AG10803 (cell line): Measurements from ENCODE around the gene SEC24C.

Experiments used
- DNase-seq: peaks from one replicate; pipeline ENCODE4 v3.0.0; 2010; ENCODE audit warnings: low read depth
- H3K4me3 ChIP-seq: 2 replicates; pipeline ENCODE4 v1.5.1; 2011; ENCODE audit warnings: mild to moderate bottlenecking, low read length, control low read depth
- TF ChIP-seq, protein P1 (sequence below): conservative IDR thresholded peaks from 2 replicates; pipeline ENCODE4 v1.5.1; 2011; ENCODE audit warnings: mild to moderate bottlenecking, low read length, control low read depth, inconsistent platforms

The SEC24C gene

DNA sequence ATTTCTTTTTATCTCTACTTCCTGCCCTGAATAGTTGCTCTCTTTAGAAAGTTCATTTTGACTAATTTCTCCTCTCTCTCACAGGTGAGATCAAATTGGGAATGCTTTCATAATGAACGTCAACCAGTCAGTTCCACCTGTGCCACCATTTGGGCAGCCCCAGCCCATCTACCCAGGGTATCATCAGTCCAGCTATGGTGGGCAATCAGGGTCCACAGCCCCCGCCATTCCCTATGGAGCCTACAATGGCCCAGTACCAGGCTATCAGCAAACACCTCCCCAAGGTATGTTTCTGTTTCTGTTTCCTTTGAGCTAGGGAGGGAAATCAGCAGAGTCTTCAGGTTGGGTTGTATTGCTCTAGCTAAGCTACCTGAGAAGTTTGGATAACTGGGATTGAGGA lies 2.5 kb downstream of the SEC24C start:
- TF ChIP-seq, protein P1, sequence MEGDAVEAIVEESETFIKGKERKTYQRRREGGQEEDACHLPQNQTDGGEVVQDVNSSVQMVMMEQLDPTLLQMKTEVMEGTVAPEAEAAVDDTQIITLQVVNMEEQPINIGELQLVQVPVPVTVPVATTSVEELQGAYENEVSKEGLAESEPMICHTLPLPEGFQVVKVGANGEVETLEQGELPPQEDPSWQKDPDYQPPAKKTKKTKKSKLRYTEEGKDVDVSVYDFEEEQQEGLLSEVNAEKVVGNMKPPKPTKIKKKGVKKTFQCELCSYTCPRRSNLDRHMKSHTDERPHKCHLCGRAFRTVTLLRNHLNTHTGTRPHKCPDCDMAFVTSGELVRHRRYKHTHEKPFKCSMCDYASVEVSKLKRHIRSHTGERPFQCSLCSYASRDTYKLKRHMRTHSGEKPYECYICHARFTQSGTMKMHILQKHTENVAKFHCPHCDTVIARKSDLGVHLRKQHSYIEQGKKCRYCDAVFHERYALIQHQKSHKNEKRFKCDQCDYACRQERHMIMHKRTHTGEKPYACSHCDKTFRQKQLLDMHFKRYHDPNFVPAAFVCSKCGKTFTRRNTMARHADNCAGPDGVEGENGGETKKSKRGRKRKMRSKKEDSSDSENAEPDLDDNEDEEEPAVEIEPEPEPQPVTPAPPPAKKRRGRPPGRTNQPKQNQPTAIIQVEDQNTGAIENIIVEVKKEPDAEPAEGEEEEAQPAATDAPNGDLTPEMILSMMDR, result no peak
- DNase-seq, result no peak
- no peak overlapping the region for H3K4me3 ChIP-seq

DNA sequence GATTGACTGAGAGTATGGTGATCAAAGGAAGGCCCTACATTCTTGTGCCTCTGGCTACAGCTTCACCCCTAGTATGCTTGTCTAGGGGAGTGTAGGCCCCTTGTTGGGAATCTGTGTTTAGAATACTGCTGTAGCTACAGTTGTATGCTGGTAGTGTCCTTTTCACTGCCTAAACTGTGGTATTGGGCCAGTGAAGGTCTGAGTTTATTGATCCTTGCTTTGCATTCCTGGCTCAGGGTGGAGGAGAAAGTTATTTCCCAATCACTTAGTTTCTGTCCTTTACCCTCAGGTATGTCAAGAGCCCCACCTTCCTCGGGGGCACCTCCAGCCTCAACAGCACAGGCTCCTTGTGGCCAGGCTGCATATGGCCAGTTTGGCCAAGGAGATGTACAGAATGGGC lies 6.6 kb downstream of the SEC24C start:
- no peak overlapping the region for H3K4me3 ChIP-seq
- DNase-seq, result no peak
- TF ChIP-seq, protein P1, result no peak

DNA sequence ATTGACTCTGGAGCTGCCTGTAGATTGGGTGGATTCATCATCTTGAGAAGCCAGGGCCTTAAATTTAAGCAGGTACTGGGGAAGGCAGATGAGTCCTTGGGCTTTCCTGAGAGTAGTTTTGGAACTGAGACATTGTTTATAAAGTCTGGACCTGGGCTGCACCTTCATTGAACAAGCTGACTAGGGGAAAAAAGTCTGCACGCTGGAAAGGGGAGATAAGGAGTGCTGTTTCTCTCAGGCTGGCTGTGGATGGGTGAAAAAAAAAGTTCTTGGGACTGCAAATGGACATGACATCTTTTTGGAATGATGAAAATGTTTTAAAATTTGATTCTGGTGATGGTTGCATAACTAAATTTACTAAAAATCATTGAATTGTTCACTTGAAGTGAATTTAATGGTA lies 12.0 kb downstream of the SEC24C start:
- no peak for DNase-seq
- H3K4me3 ChIP-seq, result no peak overlapping the region
- TF ChIP-seq, protein P1, result no peak

DNA sequence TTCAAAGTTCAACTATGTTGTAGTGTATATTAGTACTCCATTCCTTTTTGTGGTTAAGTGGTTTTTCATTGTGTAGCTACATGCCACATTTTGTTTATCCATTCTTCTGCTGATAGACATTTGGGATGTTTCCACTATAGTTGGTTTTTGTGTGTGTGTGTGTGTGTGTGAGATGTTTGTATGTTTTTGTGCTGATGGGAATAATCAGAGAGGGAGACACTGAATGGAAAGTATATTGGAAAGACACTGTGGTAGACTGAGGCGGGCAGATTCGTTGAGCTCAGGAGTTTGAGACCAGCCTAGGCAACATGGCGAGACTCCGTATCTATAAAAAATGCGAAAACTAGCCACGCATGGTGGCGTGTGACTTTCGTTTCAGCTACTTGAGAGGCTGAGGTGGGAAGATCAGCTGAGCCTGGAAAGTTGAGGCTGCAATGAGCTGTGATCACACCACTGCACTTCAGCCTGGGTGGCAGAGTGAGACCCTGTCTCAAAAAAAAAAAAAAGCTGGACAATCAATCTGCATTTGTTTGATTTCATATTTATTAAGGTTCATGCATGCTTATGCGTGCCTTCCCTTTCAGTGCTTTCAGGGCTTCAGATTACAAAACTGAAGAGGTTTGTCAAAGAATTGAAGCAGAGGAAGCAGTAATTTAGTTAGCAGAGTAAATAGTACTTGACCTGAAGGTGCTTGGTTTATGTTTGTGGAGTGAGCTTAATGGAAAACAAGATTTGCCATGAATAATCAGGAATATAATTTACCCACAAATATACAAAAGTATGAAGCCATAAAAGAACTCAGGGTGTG lies 14.7 kb downstream of the SEC24C start:
- no peak overlapping the region for H3K4me3 ChIP-seq
- TF ChIP-seq, protein P1, result no peak
- no peak for DNase-seq

DNA sequence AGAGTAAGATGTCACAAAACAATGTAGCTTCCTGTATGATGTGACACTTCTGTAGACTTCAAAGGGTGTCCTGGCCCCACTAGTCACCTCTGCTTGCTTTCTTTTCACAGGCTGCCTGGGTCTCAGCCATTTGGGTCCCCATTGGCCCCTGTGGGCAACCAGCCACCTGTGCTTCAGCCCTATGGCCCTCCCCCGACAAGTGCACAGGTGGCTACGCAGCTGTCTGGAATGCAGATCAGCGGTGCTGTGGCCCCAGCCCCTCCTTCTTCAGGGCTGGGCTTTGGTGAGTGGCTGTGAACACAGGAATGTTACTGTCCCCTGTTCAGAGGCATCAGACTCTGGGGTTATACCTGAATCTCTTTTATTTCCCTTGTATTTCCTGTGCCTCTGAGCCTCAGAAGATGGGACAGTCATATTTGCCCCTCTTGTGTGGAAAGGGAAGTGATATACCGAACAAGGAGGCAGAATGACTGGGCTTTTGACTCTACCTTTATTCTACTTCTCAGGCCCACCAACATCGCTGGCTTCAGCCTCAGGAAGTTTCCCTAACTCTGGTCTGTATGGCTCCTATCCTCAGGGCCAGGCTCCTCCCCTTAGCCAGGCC lies 15.4 kb downstream of the SEC24C start:
- TF ChIP-seq, protein P1, result no peak
- no peak for DNase-seq
- no peak overlapping the region for H3K4me3 ChIP-seq

DNA sequence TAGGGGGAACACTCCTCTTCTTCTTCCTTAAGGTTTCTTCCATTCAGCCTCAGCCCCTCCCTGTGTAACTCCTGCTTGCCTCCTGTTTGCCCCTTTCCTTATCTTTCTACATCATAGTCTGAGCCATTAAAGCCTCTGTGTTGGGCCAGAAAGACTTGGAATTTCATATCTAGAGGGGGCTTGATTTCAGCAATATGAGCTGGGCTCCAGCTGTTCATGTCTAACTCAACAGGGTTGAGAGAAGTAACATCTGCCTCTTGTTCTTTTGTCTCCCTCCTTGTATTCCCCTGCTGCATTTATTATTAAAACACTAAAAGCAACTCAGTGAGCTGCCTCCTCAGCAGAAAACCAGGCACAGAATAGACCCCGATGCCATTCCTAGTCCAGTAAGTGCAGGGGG lies 17.6 kb downstream of the SEC24C start:
- H3K4me3 ChIP-seq, result no peak overlapping the region
- no peak for DNase-seq
- TF ChIP-seq, protein P1, result no peak

DNA sequence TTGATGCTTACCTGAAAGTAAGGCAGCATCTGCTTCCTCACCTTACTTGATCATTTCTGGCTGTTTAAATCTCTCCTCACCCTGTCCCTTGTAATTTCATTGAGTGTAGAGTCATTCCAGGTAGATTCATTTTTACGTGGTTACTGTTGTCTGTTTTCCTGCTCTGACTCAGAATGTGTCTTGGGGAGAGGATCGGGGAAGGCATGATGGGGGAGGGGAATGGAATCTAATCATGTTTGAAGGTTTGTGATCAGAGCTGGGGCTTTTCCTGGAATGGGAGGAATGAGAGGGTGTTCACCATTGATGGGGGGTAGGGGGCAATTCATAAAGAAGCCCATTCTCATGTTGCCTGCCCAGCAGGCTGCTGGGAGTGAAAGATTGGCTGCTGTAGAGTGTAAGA lies 18.7 kb downstream of the SEC24C start:
- TF ChIP-seq, protein P1, result no peak

More for the DNA sequence above, 18.7 kb downstream of the SEC24C start:
- DNase-seq, result peak; percentile 28
- H3K4me3 ChIP-seq, result no peak overlapping the region
